Mesenchymal stem cell (in vitro differentiated cells and primary cell): ENCODE data around the gene FAM163B.

Experiments used
- DNase-seq: peaks from one replicate; pipeline ENCODE4 v3.0.0-alpha.2; 2013
- H2AFZ ChIP-seq: one replicate; pipeline ENCODE4 v1.6.1; 2013; ENCODE audit warnings: low read depth, mild to moderate bottlenecking, control low read depth, inconsistent platforms, low read length, moderate library complexity
- H2AK5ac ChIP-seq: 2 replicates; pipeline ENCODE4 v1.6.1; 2013; ENCODE audit warnings: low read length, moderate library complexity, mild to moderate bottlenecking, inconsistent platforms; ENCODE audit not compliant: severe bottlenecking
- H2BK120ac ChIP-seq: one replicate; pipeline ENCODE4 v1.6.1; 2013; ENCODE audit warnings: low read depth, mild to moderate bottlenecking, inconsistent platforms, low read length, moderate library complexity
- H2BK12ac ChIP-seq, 2 experiments: one replicate each; pipeline ENCODE4 v1.6.1; 2013; ENCODE audit warnings: inconsistent platforms in 2 of 2, low read length in 2 of 2, mild to moderate bottlenecking in 2 of 2, moderate library complexity in 2 of 2, control low read depth in 1 of 2
- H2BK15ac ChIP-seq: one replicate; pipeline ENCODE4 v1.6.1; 2013; ENCODE audit warnings: mild to moderate bottlenecking, low read depth, inconsistent platforms; ENCODE audit not compliant: poor library complexity, severe bottlenecking
- H2BK5ac ChIP-seq: 2 replicates; pipeline ENCODE4 v1.6.1; 2013; ENCODE audit warnings: low read depth, mild to moderate bottlenecking, low read length, control low read depth, inconsistent platforms; ENCODE audit not compliant: poor library complexity, severe bottlenecking
- H3K14ac ChIP-seq, 2 experiments: one replicate each; pipeline ENCODE4 v1.6.1; 2013; ENCODE audit warnings: inconsistent platforms in 2 of 2, low read length in 2 of 2, control low read depth in 1 of 2, mild to moderate bottlenecking in 1 of 2, moderate library complexity in 1 of 2
- H3K18ac ChIP-seq, 2 experiments: one replicate each; pipeline ENCODE4 v1.6.1; 2013; ENCODE audit warnings: inconsistent platforms in 2 of 2, low read length in 2 of 2, control low read depth in 1 of 2, low read depth in 1 of 2, mild to moderate bottlenecking in 1 of 2
- H3K23ac ChIP-seq, 2 experiments: one replicate each; pipeline ENCODE4 v1.6.1; 2013; ENCODE audit warnings: inconsistent platforms in 2 of 2, low read length in 2 of 2, mild to moderate bottlenecking in 2 of 2, moderate library complexity in 2 of 2, control low read depth in 1 of 2
- H3K27ac ChIP-seq: 2 replicates; pipeline ENCODE4 v1.5.1; 2013; ENCODE audit warnings: mild to moderate bottlenecking, moderate library complexity, low read length, control low read depth, inconsistent platforms; ENCODE audit not compliant: poor library complexity, severe bottlenecking
- H3K27me3 ChIP-seq, 2 experiments: 2 replicates each; pipeline versions ENCODE4 v1.6.1 to v1.7.0; 2013; ENCODE audit warnings: low read length in 2 of 2, mild to moderate bottlenecking in 2 of 2, moderate library complexity in 2 of 2, control low read depth in 1 of 2, inconsistent platforms in 1 of 2; ENCODE audit not compliant: control insufficient read depth in 1 of 2, insufficient read depth in 1 of 2
- H3K36me3 ChIP-seq, 2 experiments: 2 replicates each; pipeline versions ENCODE4 v1.6.1 to v1.7.0; 2013; ENCODE audit warnings: low read length in 2 of 2, control low read depth in 1 of 2, inconsistent platforms in 1 of 2, low read depth in 1 of 2, mild to moderate bottlenecking in 1 of 2; ENCODE audit not compliant: insufficient read depth in 2 of 2, control insufficient read depth in 1 of 2
- H3K4ac ChIP-seq, 2 experiments: one replicate each; pipeline ENCODE4 v1.6.1; 2013; ENCODE audit warnings: inconsistent platforms in 2 of 2, low read length in 2 of 2, mild to moderate bottlenecking in 2 of 2, moderate library complexity in 2 of 2, control low read depth in 1 of 2, low read depth in 1 of 2
- H3K4me1 ChIP-seq: 2 replicates; pipeline ENCODE4 v1.6.1; 2013; ENCODE audit warnings: low read depth, low read length, control low read depth; ENCODE audit not compliant: control insufficient read depth, insufficient read depth
- H3K4me2 ChIP-seq: 2 replicates; pipeline ENCODE4 v1.6.1; 2013; ENCODE audit warnings: low read length, mild to moderate bottlenecking, inconsistent platforms; ENCODE audit not compliant: poor library complexity, severe bottlenecking
- H3K4me3 ChIP-seq, 2 experiments: 2 replicates each; pipeline versions ENCODE4 v1.5.1 to v1.7.0; 2013; ENCODE audit warnings: low read length in 2 of 2, mild to moderate bottlenecking in 2 of 2, control low read depth in 1 of 2, low read depth in 1 of 2; ENCODE audit not compliant: insufficient read depth in 1 of 2
- H3K79me1 ChIP-seq: replicated peaks from 2 replicates; pipeline ENCODE4 v1.6.1; 2013; ENCODE audit warnings: mild to moderate bottlenecking, control low read depth, low read length, inconsistent platforms; ENCODE audit not compliant: poor library complexity, severe bottlenecking
- H3K9ac ChIP-seq: 2 replicates; pipeline ENCODE4 v1.7.0; 2013; ENCODE audit warnings: mild to moderate bottlenecking, low read length, moderate library complexity
- H3K9me3 ChIP-seq: 2 replicates; pipeline ENCODE4 v1.7.0; 2013; ENCODE audit warnings: mild to moderate bottlenecking, low read length; ENCODE audit not compliant: control insufficient read depth
- H4K8ac ChIP-seq: one replicate; pipeline ENCODE4 v1.6.1; 2013; ENCODE audit warnings: inconsistent platforms, mild to moderate bottlenecking, low read length, moderate library complexity
- H4K91ac ChIP-seq: one replicate; pipeline ENCODE4 v1.6.1; 2013; ENCODE audit warnings: mild to moderate bottlenecking, low read length, inconsistent platforms
- WGBS: methylation state at CpG from one replicate; pipeline ENCODE4 v1.1.7; 2013; ENCODE audit warnings: mixed read lengths; 5-methylcytosine and 5-hydroxymethylcytosine counted together

The FAM163B gene

DNA sequence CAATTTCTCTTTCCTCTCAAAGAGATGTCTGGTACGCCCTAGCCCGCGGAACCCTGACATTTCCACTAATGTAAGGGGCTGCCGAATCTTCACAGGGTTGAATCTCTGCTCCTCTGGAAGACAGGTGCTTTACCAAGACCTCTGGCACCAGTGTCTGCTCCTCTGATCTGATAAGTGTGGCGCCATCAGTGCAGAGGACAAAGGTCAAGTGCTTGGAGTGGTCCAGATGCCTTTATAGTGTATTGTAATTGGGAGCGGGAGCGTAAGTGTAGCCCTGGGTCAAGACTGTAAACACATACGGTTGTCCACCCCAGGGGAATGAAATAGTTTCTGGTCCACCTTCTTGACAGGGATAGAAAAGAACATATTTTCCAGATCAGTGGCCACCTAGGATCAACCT is 57.0 kb downstream of the FAM163B start:
- Histone ChIP-seq H3K9me3 (no peaks in the 10 kb centered on the region), H3K36me3 (no peaks in the 10 kb centered on the region), H3K4ac (no peak overlapping the region), H2BK12ac (no peak overlapping the region), H3K27ac (no peak overlapping the region), H4K8ac (no peak overlapping the region), H3K27me3 (peaks cover 44 to 53% of the 10 kb centered on the region in 2 experiments), H2AK5ac (no peak overlapping the region), H2AFZ (no peak overlapping the region), H2BK15ac (no peak overlapping the region), H3K4me3 (no peak overlapping the region), H4K91ac (no peak overlapping the region), H2BK120ac (no peak overlapping the region), H2BK5ac (no peak overlapping the region), H3K14ac (no peak overlapping the region), H3K23ac (no peak overlapping the region), H3K4me2 (no peak overlapping the region), H3K4me1 (no peaks in the 10 kb centered on the region), H3K18ac (no peak overlapping the region), H3K79me1 (no peaks in the 10 kb centered on the region), H3K9ac (no peak overlapping the region)
- peak; percentile 17 for DNase-seq
- 55% methylated on average over 8 of the region's 8 CpGs for WGBS

- H2BK15ac ChIP-seq = no peak overlapping the region
- H3K79me1 ChIP-seq = no peaks in the 10 kb centered on the region
- no peak overlapping the region for H3K14ac ChIP-seq
- no peaks in the 10 kb centered on the region for H3K36me3 ChIP-seq
- no peak overlapping the region for H2BK5ac ChIP-seq
- H3K23ac ChIP-seq = no peak overlapping the region
- no peak overlapping the region for H2AFZ ChIP-seq
- peaks cover 51 to 53% of the 10 kb centered on the region in 2 experiments for H3K27me3 ChIP-seq
- WGBS = 78% methylated on average over 6 of the region's 7 CpGs
- H4K91ac ChIP-seq = no peak overlapping the region
- no peak overlapping the region for H3K4me3 ChIP-seq
- H3K9me3 ChIP-seq = no peaks in the 10 kb centered on the region
- H2BK12ac ChIP-seq = no peak overlapping the region
- H2AK5ac ChIP-seq = no peak overlapping the region
- no peak overlapping the region for H3K4me2 ChIP-seq
- no peak overlapping the region for H3K9ac ChIP-seq
- H3K27ac ChIP-seq = no peak overlapping the region
- no peaks in the 10 kb centered on the region for H3K4me1 ChIP-seq
- H2BK120ac ChIP-seq = no peak overlapping the region
- DNase-seq = no peak
- no peak overlapping the region for H4K8ac ChIP-seq
- H3K4ac ChIP-seq = no peak overlapping the region
- no peak overlapping the region for H3K18ac ChIP-seq
These were observed 57.7 kb downstream of the FAM163B start for GRCh38 chr9:133551446-133551845.

DNA sequence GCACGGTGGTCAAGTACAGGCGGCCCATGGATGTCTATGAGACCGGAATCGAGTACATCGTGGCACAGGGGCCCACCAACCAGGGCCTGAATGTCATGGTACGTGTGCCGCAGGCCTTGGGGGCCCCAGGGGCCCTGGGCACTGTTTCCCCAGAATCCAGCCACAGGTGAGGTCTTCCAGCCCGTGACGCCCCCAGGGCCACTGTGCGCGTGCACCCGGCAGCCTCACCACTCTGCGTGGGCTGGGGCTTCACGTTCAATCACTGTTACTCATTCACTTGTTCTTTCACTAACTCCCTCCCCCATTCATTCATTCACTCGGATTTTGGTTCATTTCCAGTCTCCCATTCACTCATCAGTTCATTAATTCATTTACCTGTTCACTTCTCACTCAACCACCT is 62.1 kb downstream of the FAM163B start:
- no peak overlapping the region for H3K27ac ChIP-seq
- no peak overlapping the region for H3K4me2 ChIP-seq
- no peak overlapping the region for H2AK5ac ChIP-seq
- H3K23ac ChIP-seq = no peak overlapping the region
- DNase-seq = no peak
- H4K8ac ChIP-seq = no peak overlapping the region
- no peak overlapping the region for H2BK5ac ChIP-seq
- no peak overlapping the region for H2BK15ac ChIP-seq
- no peaks in the 10 kb centered on the region for H3K79me1 ChIP-seq
- H2BK12ac ChIP-seq = no peak overlapping the region
- H3K4ac ChIP-seq = no peak overlapping the region
- H3K9ac ChIP-seq = no peak overlapping the region
- H3K9me3 ChIP-seq = no peaks in the 10 kb centered on the region
- H3K4me1 ChIP-seq = no peaks in the 10 kb centered on the region
- H3K18ac ChIP-seq = no peak overlapping the region
- no peak overlapping the region for H3K4me3 ChIP-seq
- no peak overlapping the region for H2BK120ac ChIP-seq
- H2AFZ ChIP-seq = no peak overlapping the region
- 84% methylated on average over 15 of the region's 15 CpGs for WGBS
- no peak overlapping the region for H3K14ac ChIP-seq
- no peak overlapping the region for H4K91ac ChIP-seq
- H3K36me3 ChIP-seq = no peaks in the 10 kb centered on the region
- H3K27me3 ChIP-seq = peaks cover 49 to 67% of the 10 kb centered on the region in 2 experiments

DNA sequence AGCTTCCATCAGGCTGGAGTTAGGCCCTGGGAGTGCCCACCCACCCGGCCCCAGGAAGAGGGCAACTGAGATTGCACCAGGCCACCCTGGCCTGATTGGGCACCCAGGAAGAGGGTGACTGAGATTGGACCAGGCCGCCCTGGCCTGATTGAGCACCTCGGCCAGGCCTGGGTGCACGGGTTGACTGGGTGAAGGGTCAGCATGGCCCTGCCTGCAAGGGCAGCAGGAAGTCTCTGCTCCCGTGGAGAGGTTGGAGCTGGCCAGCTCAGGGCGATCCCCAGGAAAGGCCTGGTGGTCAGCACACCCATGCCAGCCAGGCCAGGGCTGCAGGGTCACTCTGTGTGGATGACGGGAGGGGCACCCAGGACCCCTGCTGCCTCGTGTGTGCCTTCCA is 62.9 kb downstream of the FAM163B start:
- no peak overlapping the region for H2AK5ac ChIP-seq
- WGBS = 64% methylated on average over 8 of the region's 8 CpGs
- H2AFZ ChIP-seq = no peak overlapping the region
- H2BK5ac ChIP-seq = no peak overlapping the region
- H4K91ac ChIP-seq = no peak overlapping the region
- no peak overlapping the region for H3K14ac ChIP-seq
- H2BK120ac ChIP-seq = no peak overlapping the region
- H3K9me3 ChIP-seq = no peaks in the 10 kb centered on the region
- no peaks in the 10 kb centered on the region for H3K79me1 ChIP-seq
- no peak overlapping the region for H3K9ac ChIP-seq
- H3K36me3 ChIP-seq = no peaks in the 10 kb centered on the region
- H3K27ac ChIP-seq = no peak overlapping the region
- no peak overlapping the region for H4K8ac ChIP-seq
- DNase-seq = no peak
- no peak overlapping the region for H2BK12ac ChIP-seq
- no peak overlapping the region for H3K18ac ChIP-seq
- H3K4me2 ChIP-seq = no peak overlapping the region
- H3K27me3 ChIP-seq = peaks cover 47 to 66% of the 10 kb centered on the region in 2 experiments
- no peaks in the 10 kb centered on the region for H3K4me1 ChIP-seq
- no peak overlapping the region for H2BK15ac ChIP-seq
- H3K4ac ChIP-seq = no peak overlapping the region
- no peak overlapping the region for H3K4me3 ChIP-seq
- no peak overlapping the region for H3K23ac ChIP-seq
